ENCODE results near the gene COL4A1. TPM values are rescaled to one million over a fixed set of nuclear protein-coding genes. Genes with fewer than 3 reads are reported as not detected.
A peak's percentile ranks its signal among the peaks of the same experiment; 100 is the strongest.

Gene COL4A1
- total and polyA plus RNA-seq, 2 experiments from 2014 or later: 184 to 519 TPM

GRCh38 chr13:110304256-110304655 is 2.7 kb downstream of the COL4A1 start:
- no peak for TF ChIP-seq EZH2 (IDR thresholded peaks at IDR 0.05; ENCODE audit: insufficient read depth, poor library complexity, severe bottlenecking)
- no peak for TF ChIP-seq EZH2phosphoT487 (IDR thresholded peaks at IDR 0.05; ENCODE audit: insufficient read depth, low read depth)
- no peak overlapping the region for H3K9ac ChIP-seq
- H3K27me3 ChIP-seq (replicated peaks; ENCODE audit: insufficient read depth): no peaks in the 10 kb centered on the region
- H3K9me3 ChIP-seq (ENCODE audit: low read depth): no peaks in the 10 kb centered on the region
- H3K27ac ChIP-seq: no peak overlapping the region
- peak; percentile 54 for DNase-seq
- no peaks in the 10 kb centered on the region for H3K36me3 ChIP-seq (ENCODE audit: low read depth)
- H3K9me2 ChIP-seq (ENCODE audit: insufficient read depth): no peaks in the 10 kb centered on the region
- H4K20me1 ChIP-seq (ENCODE audit: insufficient read depth): no peaks in the 10 kb centered on the region
- peaks cover 52% of the 10 kb centered on the region for H3F3A ChIP-seq (ENCODE audit: insufficient read depth)
- WGBS, 2 experiments (ENCODE audit: low coverage in 1 of 2, low lambda C conversion rate in 2 of 2, missing lambda C conversion rate in 2 of 2): 65% methylated on average over 4 of the region's 4 CpGs
- peaks cover 53% of the 10 kb centered on the region for H3K79me2 ChIP-seq (ENCODE audit: insufficient read depth)
- in situ Hi-C loops (cut with MboI): no loop called here
- H3K4me2 ChIP-seq (ENCODE audit: unreplicated experiment): no peak overlapping the region
- no peak overlapping the region for H3K4me3 ChIP-seq
- no peak overlapping the region for H2AFZ ChIP-seq
- peaks cover 50% of the 10 kb centered on the region for H3K4me1 ChIP-seq (ENCODE audit: insufficient read depth)

- TF ChIP-seq EZH2 (IDR thresholded peaks at IDR 0.05; ENCODE audit: insufficient read depth, poor library complexity, severe bottlenecking): no peak
- TF ChIP-seq EZH2phosphoT487 (IDR thresholded peaks at IDR 0.05; ENCODE audit: insufficient read depth, low read depth): no peak
- no peak for DNase-seq
- H3K27ac ChIP-seq: no peak overlapping the region
- no peaks in the 10 kb centered on the region for H3K9me2 ChIP-seq (ENCODE audit: insufficient read depth)
- peaks cover 52% of the 10 kb centered on the region for H3F3A ChIP-seq (ENCODE audit: insufficient read depth)
- no peaks in the 10 kb centered on the region for H3K9me3 ChIP-seq (ENCODE audit: low read depth)
- no peaks in the 10 kb centered on the region for H4K20me1 ChIP-seq (ENCODE audit: insufficient read depth)
- no peak overlapping the region for H2AFZ ChIP-seq
- H3K4me3 ChIP-seq: no peak overlapping the region
- no peaks in the 10 kb centered on the region for H3K27me3 ChIP-seq (replicated peaks; ENCODE audit: insufficient read depth)
- no peaks in the 10 kb centered on the region for H3K36me3 ChIP-seq (ENCODE audit: low read depth)
- H3K4me2 ChIP-seq (ENCODE audit: unreplicated experiment): no peak overlapping the region
- H3K9ac ChIP-seq: no peak overlapping the region
- peaks cover 44% of the 10 kb centered on the region for H3K4me1 ChIP-seq (ENCODE audit: insufficient read depth)
- 93 to 96% methylated on average over 7 of the region's 7 CpGs for WGBS, 2 experiments (ENCODE audit: low coverage in 1 of 2, low lambda C conversion rate in 2 of 2, missing lambda C conversion rate in 2 of 2)
- H3K79me2 ChIP-seq (ENCODE audit: insufficient read depth): peaks cover 47% of the 10 kb centered on the region
- in situ Hi-C loops (cut with MboI): no loop called here
These were observed 3.3 kb downstream of the COL4A1 start for GRCh38 chr13:110303644-110304043.

GRCh38 chr13:110302997-110303396 is 4.0 kb downstream of the COL4A1 start:
- H3K27ac ChIP-seq: no peak overlapping the region
- peaks cover 43% of the 10 kb centered on the region for H3K4me1 ChIP-seq (ENCODE audit: insufficient read depth)
- no peaks in the 10 kb centered on the region for H3K9me3 ChIP-seq (ENCODE audit: low read depth)
- no peak overlapping the region for H3K4me2 ChIP-seq (ENCODE audit: unreplicated experiment)
- no peak for DNase-seq
- no peak overlapping the region for H3K4me3 ChIP-seq
- no peak overlapping the region for H2AFZ ChIP-seq
- WGBS, 2 experiments (ENCODE audit: low coverage in 1 of 2, low lambda C conversion rate in 2 of 2, missing lambda C conversion rate in 2 of 2): 94 to 100% methylated on average over 2 of the region's 2 CpGs
- H3K27me3 ChIP-seq (replicated peaks; ENCODE audit: insufficient read depth): no peaks in the 10 kb centered on the region
- no peak overlapping the region for H3K9ac ChIP-seq
- no peaks in the 10 kb centered on the region for H4K20me1 ChIP-seq (ENCODE audit: insufficient read depth)
- peaks cover 41% of the 10 kb centered on the region for H3K79me2 ChIP-seq (ENCODE audit: insufficient read depth)
- H3F3A ChIP-seq (ENCODE audit: insufficient read depth): peaks cover 52% of the 10 kb centered on the region
- in situ Hi-C loops (cut with MboI): no loop called here
- H3K36me3 ChIP-seq (ENCODE audit: low read depth): no peaks in the 10 kb centered on the region
- no peaks in the 10 kb centered on the region for H3K9me2 ChIP-seq (ENCODE audit: insufficient read depth)
- TF ChIP-seq EZH2 (IDR thresholded peaks at IDR 0.05; ENCODE audit: insufficient read depth, poor library complexity, severe bottlenecking): no peak
- no peak for TF ChIP-seq EZH2phosphoT487 (IDR thresholded peaks at IDR 0.05; ENCODE audit: insufficient read depth, low read depth)

GRCh38 chr13:110301606-110302553 is 5.1 kb downstream of the COL4A1 start:
- H3K9me2 ChIP-seq (ENCODE audit: insufficient read depth): no peaks in the 10 kb centered on the region
- H3K27ac ChIP-seq: peak overlapping the region; percentile 57
- peak overlapping the region; percentile 15; the same call in 1 of the 2 replicates for H3K9ac ChIP-seq
- in situ Hi-C loops (cut with MboI): no loop called here
- no peaks in the 10 kb centered on the region for H3K9me3 ChIP-seq (ENCODE audit: low read depth)
- H3K36me3 ChIP-seq (ENCODE audit: low read depth): no peaks in the 10 kb centered on the region
- no peaks in the 10 kb centered on the region for H4K20me1 ChIP-seq (ENCODE audit: insufficient read depth)
- H3K4me2 ChIP-seq (ENCODE audit: unreplicated experiment): peak overlapping the region; percentile 65
- no peaks in the 10 kb centered on the region for H3K27me3 ChIP-seq (replicated peaks; ENCODE audit: insufficient read depth)
- H3K4me3 ChIP-seq: peak overlapping the region; percentile 37; the same call in 1 of the 2 replicates
- H3K79me2 ChIP-seq (ENCODE audit: insufficient read depth): peaks cover 41% of the 10 kb centered on the region
- 42 to 43% methylated on average over 21 of the region's 21 CpGs for WGBS, 2 experiments (ENCODE audit: low coverage in 1 of 2, low lambda C conversion rate in 2 of 2, missing lambda C conversion rate in 2 of 2)
- H3F3A ChIP-seq (ENCODE audit: insufficient read depth): peaks cover 52% of the 10 kb centered on the region
- peak; percentile 91 for DNase-seq
- H3K4me1 ChIP-seq (ENCODE audit: insufficient read depth): peaks cover 43% of the 10 kb centered on the region
- TF ChIP-seq EZH2phosphoT487 (IDR thresholded peaks at IDR 0.05; ENCODE audit: insufficient read depth, low read depth) (no peak), EZH2 (IDR thresholded peaks at IDR 0.05; ENCODE audit: insufficient read depth, poor library complexity, severe bottlenecking) (no peak)
- peak overlapping the region; percentile 43; the same call in 1 of the 2 replicates for H2AFZ ChIP-seq

Measured in GM23248 (cell line).